ENCODE results near the gene INPP5D. TPM values are rescaled to one million over a fixed set of nuclear protein-coding genes. Genes with fewer than 3 reads are reported as not detected.

The INPP5D gene
- total and polyA plus RNA-seq, 9 donors: 4.3 to 9.8 (median 6.3) TPM

DNA sequence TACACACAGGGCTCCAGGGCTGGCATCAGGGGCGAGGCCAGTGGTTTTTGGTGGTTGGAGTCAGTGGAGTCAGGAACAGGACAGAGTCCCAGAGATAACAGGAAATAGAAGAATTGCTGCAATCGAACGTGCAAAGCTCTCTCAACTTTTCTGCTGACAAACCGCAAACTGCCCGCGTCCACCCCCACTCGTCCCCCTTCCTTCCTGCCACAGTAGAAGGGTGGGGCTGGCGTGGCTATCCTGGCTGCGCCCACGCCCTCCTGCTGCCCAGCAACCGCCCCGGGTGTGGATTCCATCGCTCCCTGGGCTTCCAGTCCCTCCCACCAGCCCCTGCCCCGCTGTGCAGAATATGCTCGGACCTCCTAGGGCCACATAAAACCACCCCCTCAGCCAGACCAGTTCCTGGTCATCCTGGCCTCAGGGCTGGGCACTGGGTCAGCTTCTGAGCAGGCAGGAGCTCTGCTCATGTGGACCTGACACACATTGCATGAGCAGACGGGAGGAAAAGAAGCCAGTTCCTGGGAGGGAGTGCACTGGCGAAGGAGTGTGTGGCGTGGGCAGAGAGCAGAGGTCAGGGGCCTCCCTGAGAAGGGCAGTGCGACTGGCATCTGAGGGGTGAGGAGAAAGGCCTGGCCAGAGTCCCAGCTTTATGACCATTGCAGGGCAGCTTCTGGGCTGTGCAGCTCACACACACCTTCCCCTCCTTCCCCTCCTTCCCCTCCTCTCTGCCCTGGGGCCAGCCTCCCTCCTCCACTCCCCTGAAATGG lies 105.9 kb downstream of the INPP5D start:
- Histone ChIP-seq H3K27me3 (ENCODE audit: control insufficient read depth, insufficient read depth, low read length) (peaks cover 2% of the 10 kb centered on the region), H3K4me3 (ENCODE audit: low read length) (no peak overlapping the region), H3K27ac (ENCODE audit: low read length) (no peak overlapping the region), H3K4me1 (ENCODE audit: control insufficient read depth, insufficient read depth, low read length) (peaks cover 10% of the 10 kb centered on the region), H3K9me3 (replicated peaks; ENCODE audit: control insufficient read depth, low read depth, low read length) (no peaks in the 10 kb centered on the region), H3K36me3 (ENCODE audit: control insufficient read depth, insufficient read depth, low read length) (no peaks in the 10 kb centered on the region)
- DNase-seq: peak; percentile 30
- 65% methylated on average over 18 of the region's 19 CpGs for WGBS (ENCODE audit: insufficient coverage)

DNA sequence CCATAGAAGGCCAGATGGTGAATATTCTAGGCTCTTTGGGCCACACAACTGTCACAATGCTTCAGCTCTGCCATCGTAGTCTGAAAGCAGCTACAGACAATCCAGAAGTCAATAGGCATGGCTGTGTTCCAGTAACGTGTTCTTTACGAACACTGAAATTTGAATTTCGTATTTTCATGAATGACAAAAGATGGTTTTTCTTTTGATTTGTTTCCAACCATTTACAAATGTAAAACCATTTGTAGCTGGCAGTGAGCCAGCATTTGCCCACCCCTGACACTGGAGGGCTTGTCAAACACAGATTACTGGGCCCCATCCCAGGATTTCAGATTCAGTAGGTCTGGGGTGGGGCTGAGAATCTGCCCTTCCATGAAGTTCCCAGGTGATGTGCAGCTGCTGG lies 108.3 kb downstream of the INPP5D start:
- Histone ChIP-seq H3K27ac (ENCODE audit: low read length) (no peak overlapping the region), H3K4me1 (ENCODE audit: control insufficient read depth, insufficient read depth, low read length) (peaks cover 10% of the 10 kb centered on the region), H3K27me3 (ENCODE audit: control insufficient read depth, insufficient read depth, low read length) (no peaks in the 10 kb centered on the region), H3K9me3 (replicated peaks; ENCODE audit: control insufficient read depth, low read depth, low read length) (no peaks in the 10 kb centered on the region), H3K36me3 (ENCODE audit: control insufficient read depth, insufficient read depth, low read length) (no peaks in the 10 kb centered on the region), H3K4me3 (ENCODE audit: low read length) (no peak overlapping the region)
- WGBS (ENCODE audit: insufficient coverage): 69% methylated on average over 1 of the region's 4 CpGs
- DNase-seq: no peak

DNA sequence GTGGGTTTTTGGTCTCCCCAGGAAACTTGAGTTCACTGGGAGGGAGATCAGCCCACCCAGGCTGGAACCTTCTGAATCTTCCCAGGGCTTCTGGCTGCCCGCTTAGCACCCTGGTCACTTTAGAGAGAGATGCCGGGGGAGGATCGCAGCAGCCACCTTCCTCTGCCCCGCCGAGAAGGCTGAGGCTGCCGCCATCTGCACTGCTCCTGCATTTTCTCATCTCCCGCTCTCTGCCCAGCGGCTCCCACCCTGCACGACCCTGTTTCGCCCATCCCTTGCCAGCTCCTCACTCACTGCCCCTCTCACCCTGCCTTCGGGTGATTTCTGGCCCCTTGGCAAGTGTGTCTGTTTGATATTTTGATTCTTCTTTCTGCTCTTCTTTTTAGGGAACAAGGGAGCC lies 108.8 kb downstream of the INPP5D start:
- Histone ChIP-seq H3K27me3 (ENCODE audit: control insufficient read depth, insufficient read depth, low read length) (no peaks in the 10 kb centered on the region), H3K4me1 (ENCODE audit: control insufficient read depth, insufficient read depth, low read length) (peaks cover 10% of the 10 kb centered on the region), H3K27ac (ENCODE audit: low read length) (no peak overlapping the region), H3K36me3 (ENCODE audit: control insufficient read depth, insufficient read depth, low read length) (no peaks in the 10 kb centered on the region), H3K9me3 (replicated peaks; ENCODE audit: control insufficient read depth, low read depth, low read length) (no peaks in the 10 kb centered on the region), H3K4me3 (ENCODE audit: low read length) (no peak overlapping the region)
- 80% methylated on average over 7 of the region's 11 CpGs for WGBS (ENCODE audit: insufficient coverage)
- no peak for DNase-seq

DNA sequence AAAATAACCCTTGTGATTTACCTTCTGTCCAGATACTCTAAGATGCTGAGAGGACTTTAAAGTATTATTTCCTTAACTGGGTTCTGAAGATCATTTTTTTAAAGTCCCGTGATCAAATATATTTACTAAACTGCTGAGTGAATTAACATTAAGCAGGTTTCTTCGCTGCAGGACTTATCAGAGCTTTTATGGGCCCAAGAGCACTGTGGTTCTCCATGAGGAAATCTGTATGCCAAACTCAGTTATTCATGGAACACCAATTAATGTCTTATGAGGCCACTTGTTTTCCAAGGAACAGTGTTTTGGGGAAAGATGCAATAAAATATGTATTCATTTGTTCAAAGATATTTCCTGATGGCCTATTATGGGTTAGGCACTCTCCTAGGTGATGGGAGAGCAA lies 111.2 kb downstream of the INPP5D start:
- no peaks in the 10 kb centered on the region for H3K27me3 ChIP-seq (ENCODE audit: control insufficient read depth, insufficient read depth, low read length)
- H3K36me3 ChIP-seq (ENCODE audit: control insufficient read depth, insufficient read depth, low read length): no peaks in the 10 kb centered on the region
- peaks cover 5% of the 10 kb centered on the region for H3K4me1 ChIP-seq (ENCODE audit: control insufficient read depth, insufficient read depth, low read length)
- DNase-seq: no peak
- WGBS (ENCODE audit: insufficient coverage): no CpG with 5 or more reads among the region's 2 CpGs
- H3K9me3 ChIP-seq (replicated peaks; ENCODE audit: control insufficient read depth, low read depth, low read length): no peaks in the 10 kb centered on the region
- no peak overlapping the region for H3K27ac ChIP-seq (ENCODE audit: low read length)
- no peak overlapping the region for H3K4me3 ChIP-seq (ENCODE audit: low read length)

DNA sequence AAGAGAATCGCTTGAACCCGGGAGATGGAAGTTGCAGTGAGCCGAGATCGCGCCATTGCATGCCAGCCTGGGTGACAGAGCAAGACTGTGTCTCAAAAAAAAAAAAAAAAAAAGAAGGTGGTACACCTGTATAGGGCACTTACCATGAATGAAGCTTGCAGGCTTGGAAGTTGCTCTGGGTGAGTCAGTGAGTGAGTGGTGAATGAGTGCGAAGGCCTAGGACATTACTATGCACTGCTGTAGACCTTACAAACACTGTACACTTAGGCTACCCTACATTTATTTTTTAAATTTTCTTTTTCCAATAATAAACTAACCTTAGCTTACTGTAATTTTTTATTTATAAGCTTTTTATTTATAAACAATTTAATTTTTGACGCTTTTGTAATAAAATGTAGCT lies 113.0 kb downstream of the INPP5D start:
- Histone ChIP-seq H3K4me1 (ENCODE audit: control insufficient read depth, insufficient read depth, low read length) (peaks cover 3% of the 10 kb centered on the region), H3K27me3 (ENCODE audit: control insufficient read depth, insufficient read depth, low read length) (no peaks in the 10 kb centered on the region), H3K36me3 (ENCODE audit: control insufficient read depth, insufficient read depth, low read length) (no peaks in the 10 kb centered on the region), H3K27ac (ENCODE audit: low read length) (no peak overlapping the region), H3K4me3 (ENCODE audit: low read length) (no peak overlapping the region), H3K9me3 (replicated peaks; ENCODE audit: control insufficient read depth, low read depth, low read length) (no peaks in the 10 kb centered on the region)
- WGBS (ENCODE audit: insufficient coverage): no CpG with 5 or more reads among the region's 7 CpGs
- DNase-seq: no peak

DNA sequence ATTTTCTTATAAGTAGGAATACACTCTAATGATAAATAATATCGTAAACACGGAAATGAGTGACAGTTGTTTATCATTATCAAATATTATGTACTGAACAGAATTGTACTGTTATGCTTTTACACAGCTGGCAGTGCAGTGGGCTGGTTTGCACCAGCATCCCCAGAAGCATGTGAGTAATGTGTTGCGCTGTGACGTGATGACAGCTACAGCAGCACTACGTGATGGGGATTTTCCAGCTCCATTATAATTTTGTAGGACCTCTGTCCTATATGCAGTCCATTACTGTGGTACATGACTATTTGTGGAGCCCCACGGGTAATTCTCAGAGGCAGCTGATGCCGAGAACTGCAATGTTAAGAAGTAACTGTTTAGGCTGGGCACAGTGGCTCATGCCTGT lies 114.0 kb downstream of the INPP5D start:
- H3K27me3 ChIP-seq (ENCODE audit: control insufficient read depth, insufficient read depth, low read length): no peaks in the 10 kb centered on the region
- DNase-seq: no peak
- no peaks in the 10 kb centered on the region for H3K4me1 ChIP-seq (ENCODE audit: control insufficient read depth, insufficient read depth, low read length)
- WGBS (ENCODE audit: insufficient coverage): 31% methylated on average over 3 of the region's 7 CpGs
- H3K4me3 ChIP-seq (ENCODE audit: low read length): no peak overlapping the region
- H3K36me3 ChIP-seq (ENCODE audit: control insufficient read depth, insufficient read depth, low read length): no peaks in the 10 kb centered on the region
- H3K27ac ChIP-seq (ENCODE audit: low read length): no peak overlapping the region
- no peaks in the 10 kb centered on the region for H3K9me3 ChIP-seq (replicated peaks; ENCODE audit: control insufficient read depth, low read depth, low read length)

DNA sequence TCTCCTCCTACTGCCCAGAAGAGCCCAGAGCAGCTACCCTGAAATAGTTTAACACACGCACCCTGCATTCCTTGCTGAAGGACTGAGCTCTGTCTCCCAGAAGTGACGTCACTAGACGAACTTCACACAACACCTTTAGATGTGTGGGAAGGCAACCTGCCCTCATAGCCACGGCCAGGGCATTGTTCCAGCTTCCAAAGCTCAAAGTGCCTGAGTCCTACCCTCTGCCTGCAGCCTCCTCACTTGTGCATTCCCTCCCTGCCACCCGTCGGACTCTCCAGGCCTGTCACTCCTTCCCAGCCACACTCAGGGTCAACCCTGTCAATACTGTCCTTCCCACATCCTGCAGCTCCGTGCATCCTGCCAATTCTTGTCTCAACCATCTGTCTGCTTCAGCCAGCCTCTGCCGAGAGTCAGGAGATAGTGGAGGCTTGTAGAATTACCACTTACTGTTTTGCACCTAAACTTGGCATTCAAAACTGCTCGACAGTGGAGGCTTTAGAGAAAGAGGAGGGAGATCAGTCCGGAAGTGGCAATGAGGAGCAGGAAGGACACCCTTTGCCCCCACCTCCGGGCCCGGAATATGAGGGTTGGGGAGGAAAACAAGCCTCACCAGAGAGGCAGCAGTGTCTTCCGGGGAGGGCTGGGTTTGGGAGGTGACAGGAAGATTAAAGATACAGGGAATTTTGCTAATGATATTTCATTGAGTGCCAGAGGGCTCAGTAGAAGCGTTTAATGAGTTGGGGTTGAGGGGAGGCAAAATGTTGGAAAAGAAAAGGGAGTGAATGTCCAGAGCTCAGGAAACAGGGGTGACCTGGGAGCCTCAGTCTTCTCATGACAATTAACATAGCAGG lies 119.1 kb downstream of the INPP5D start:
- DNase-seq: no peak
- Histone ChIP-seq H3K4me1 (ENCODE audit: control insufficient read depth, insufficient read depth, low read length) (no peaks in the 10 kb centered on the region), H3K27me3 (ENCODE audit: control insufficient read depth, insufficient read depth, low read length) (no peaks in the 10 kb centered on the region), H3K9me3 (replicated peaks; ENCODE audit: control insufficient read depth, low read depth, low read length) (peaks cover 3% of the 10 kb centered on the region), H3K27ac (ENCODE audit: low read length) (no peak overlapping the region), H3K4me3 (ENCODE audit: low read length) (no peak overlapping the region), H3K36me3 (ENCODE audit: control insufficient read depth, insufficient read depth, low read length) (no peaks in the 10 kb centered on the region)
- 78% methylated on average over 12 of the region's 14 CpGs for WGBS (ENCODE audit: insufficient coverage)

DNA sequence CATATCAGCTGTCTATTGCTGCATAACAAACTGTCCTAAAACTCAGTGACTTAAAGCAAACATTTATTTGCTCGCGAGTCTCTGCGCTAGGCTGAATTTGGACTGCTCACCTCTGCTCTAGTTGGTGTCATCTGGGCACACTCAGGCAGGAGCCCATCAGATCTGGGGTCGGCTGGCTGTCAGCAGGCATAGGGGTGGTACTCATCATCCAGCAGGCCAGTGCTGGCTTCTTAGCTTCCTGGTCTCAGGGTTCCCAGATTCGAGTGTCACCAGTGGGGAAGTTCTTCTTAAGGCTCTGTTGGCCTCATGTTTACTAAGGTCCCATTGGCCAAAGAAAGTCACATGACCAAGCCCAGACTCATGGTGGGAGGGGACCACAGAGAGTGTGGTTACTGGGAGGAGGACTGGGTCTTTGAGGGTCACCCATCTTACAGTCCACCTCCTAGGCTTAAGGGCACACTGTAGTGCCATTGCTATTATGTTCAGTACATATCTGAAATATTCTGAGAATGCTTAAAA lies 119.8 kb downstream of the INPP5D start:
- no peaks in the 10 kb centered on the region for H3K36me3 ChIP-seq (ENCODE audit: control insufficient read depth, insufficient read depth, low read length)
- H3K4me3 ChIP-seq (ENCODE audit: low read length): no peak overlapping the region
- no peaks in the 10 kb centered on the region for H3K27me3 ChIP-seq (ENCODE audit: control insufficient read depth, insufficient read depth, low read length)
- no peak for DNase-seq
- H3K4me1 ChIP-seq (ENCODE audit: control insufficient read depth, insufficient read depth, low read length): no peaks in the 10 kb centered on the region
- H3K9me3 ChIP-seq (replicated peaks; ENCODE audit: control insufficient read depth, low read depth, low read length): peaks cover 3% of the 10 kb centered on the region
- 96% methylated on average over 4 of the region's 5 CpGs for WGBS (ENCODE audit: insufficient coverage)
- H3K27ac ChIP-seq (ENCODE audit: low read length): no peak overlapping the region

DNA sequence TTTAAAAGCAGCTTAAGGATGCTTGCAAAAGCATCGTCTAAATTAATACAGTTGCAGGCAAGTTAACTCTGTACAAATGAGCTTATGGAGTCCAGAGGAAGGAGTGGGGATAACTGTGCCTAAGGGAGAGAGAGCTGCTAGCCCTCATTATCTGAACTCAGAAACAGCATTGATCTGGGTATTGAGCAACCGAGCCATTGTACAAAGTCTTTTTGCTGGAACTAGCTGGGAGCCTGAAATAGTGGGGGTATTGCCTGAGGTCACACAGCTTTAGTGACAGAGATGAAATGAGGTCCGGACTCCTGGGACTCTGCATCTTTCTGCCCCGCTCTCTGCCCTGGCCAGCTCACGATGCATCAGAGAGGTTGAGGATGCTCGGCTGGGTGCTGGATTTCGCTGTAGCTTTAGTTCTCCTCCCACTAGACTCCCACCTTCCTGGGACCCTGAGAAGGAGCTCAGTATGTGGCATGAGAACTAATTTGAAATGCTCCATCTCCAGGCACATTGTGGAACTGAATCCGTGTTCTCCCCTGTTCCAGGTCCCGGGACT lies 123.8 kb downstream of the INPP5D start:
- H3K27ac ChIP-seq (ENCODE audit: low read length): no peak overlapping the region
- peaks cover 3% of the 10 kb centered on the region for H3K9me3 ChIP-seq (replicated peaks; ENCODE audit: control insufficient read depth, low read depth, low read length)
- WGBS (ENCODE audit: insufficient coverage): 79% methylated on average over 4 of the region's 9 CpGs
- H3K4me1 ChIP-seq (ENCODE audit: control insufficient read depth, insufficient read depth, low read length): peaks cover 3% of the 10 kb centered on the region
- no peak overlapping the region for H3K4me3 ChIP-seq (ENCODE audit: low read length)
- H3K36me3 ChIP-seq (ENCODE audit: control insufficient read depth, insufficient read depth, low read length): no peaks in the 10 kb centered on the region
- DNase-seq: no peak
- H3K27me3 ChIP-seq (ENCODE audit: control insufficient read depth, insufficient read depth, low read length): no peaks in the 10 kb centered on the region

DNA sequence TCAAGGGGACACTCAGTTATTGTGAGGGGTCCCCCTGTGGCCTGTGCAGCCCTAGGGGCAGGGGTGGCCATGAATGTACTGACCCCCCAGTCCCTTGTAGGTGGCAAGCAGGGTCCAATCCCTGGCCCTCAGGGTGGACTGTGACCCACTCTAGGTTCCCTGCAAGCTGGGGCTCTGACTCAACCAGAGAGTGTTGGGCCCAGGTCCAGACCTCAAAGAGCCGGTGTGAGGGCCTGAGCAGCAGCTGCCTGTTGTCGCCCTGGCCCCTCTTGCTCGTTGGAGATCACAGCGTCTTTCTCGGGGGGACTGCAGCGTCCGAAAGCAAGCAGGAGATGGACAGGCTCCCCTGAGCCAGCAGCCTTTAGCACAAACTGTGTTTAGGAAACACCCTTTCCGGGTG lies 124.5 kb downstream of the INPP5D start:
- Histone ChIP-seq H3K36me3 (ENCODE audit: control insufficient read depth, insufficient read depth, low read length) (no peaks in the 10 kb centered on the region), H3K4me3 (ENCODE audit: low read length) (no peak overlapping the region), H3K9me3 (replicated peaks; ENCODE audit: control insufficient read depth, low read depth, low read length) (peaks cover 3% of the 10 kb centered on the region), H3K27me3 (ENCODE audit: control insufficient read depth, insufficient read depth, low read length) (no peaks in the 10 kb centered on the region), H3K4me1 (ENCODE audit: control insufficient read depth, insufficient read depth, low read length) (peaks cover 3% of the 10 kb centered on the region), H3K27ac (ENCODE audit: low read length) (no peak overlapping the region)
- WGBS (ENCODE audit: insufficient coverage): 54% methylated on average over 8 of the region's 8 CpGs
- no peak for DNase-seq

All from muscle of leg (tissue), 11 donors.